ENCODE measurements around the gene FUT2.

FUT2 gene

DNA sequence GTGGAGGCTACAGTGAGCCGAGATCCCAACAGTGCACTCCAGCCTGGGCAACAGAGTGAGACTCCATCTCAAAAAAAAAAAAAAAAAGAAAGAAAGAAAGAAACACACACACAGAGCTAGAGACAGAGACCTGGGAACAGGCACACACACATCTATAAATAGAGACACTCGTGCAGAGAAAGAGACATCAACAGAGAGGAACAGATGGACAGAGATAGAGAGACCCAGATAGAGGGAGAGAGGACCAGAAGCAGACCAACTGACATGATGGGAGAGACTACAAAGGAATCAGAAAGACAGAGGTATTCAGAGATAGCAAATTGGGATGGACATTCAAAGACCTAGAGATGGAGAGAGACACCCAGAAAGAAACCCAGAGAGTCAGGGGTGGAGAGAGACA lies 47.6 kb upstream of the FUT2 start:
- no peak overlapping the region for H2AFZ ChIP-seq (ENCODE audit: low read depth, low read length)
- peaks cover 45% of the 10 kb centered on the region for H3K4me1 ChIP-seq (ENCODE audit: insufficient read depth, low read length)
- ATAC-seq (ENCODE audit: insufficient read depth, low read depth) (no peak), DNase-seq (no peak)
- no peak for TF ChIP-seq EZH2 (IDR thresholded peaks at IDR 0.05; ENCODE audit: borderline replicate concordance, low read depth, low read length, severe bottlenecking)
- TF ChIP-seq, protein P1, sequence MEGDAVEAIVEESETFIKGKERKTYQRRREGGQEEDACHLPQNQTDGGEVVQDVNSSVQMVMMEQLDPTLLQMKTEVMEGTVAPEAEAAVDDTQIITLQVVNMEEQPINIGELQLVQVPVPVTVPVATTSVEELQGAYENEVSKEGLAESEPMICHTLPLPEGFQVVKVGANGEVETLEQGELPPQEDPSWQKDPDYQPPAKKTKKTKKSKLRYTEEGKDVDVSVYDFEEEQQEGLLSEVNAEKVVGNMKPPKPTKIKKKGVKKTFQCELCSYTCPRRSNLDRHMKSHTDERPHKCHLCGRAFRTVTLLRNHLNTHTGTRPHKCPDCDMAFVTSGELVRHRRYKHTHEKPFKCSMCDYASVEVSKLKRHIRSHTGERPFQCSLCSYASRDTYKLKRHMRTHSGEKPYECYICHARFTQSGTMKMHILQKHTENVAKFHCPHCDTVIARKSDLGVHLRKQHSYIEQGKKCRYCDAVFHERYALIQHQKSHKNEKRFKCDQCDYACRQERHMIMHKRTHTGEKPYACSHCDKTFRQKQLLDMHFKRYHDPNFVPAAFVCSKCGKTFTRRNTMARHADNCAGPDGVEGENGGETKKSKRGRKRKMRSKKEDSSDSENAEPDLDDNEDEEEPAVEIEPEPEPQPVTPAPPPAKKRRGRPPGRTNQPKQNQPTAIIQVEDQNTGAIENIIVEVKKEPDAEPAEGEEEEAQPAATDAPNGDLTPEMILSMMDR (IDR thresholded peaks at IDR 0.05; ENCODE audit: borderline replicate concordance, extremely low read depth, low read length, poor library complexity, severe bottlenecking) = no peak
- H3K9me3 ChIP-seq (ENCODE audit: insufficient read depth, low read length, severe bottlenecking) = no peaks in the 10 kb centered on the region
- H3K4me2 ChIP-seq (ENCODE audit: insufficient read depth, low read length) = no peak overlapping the region
- H3K36me3 ChIP-seq (ENCODE audit: insufficient read depth, low read length) = no peaks in the 10 kb centered on the region
- H4K20me1 ChIP-seq (ENCODE audit: insufficient read depth, low read length) = no peaks in the 10 kb centered on the region
- H3K27ac ChIP-seq (ENCODE audit: low read length) = peak overlapping the region; percentile 49; the same call in 1 of the 2 replicates
- H3K9ac ChIP-seq (ENCODE audit: low read depth, low read length) = no peak overlapping the region
- no peaks in the 10 kb centered on the region for H3K27me3 ChIP-seq (ENCODE audit: insufficient read depth, low read length, poor library complexity)
- H3K79me2 ChIP-seq (ENCODE audit: insufficient read depth, low read length) = no peaks in the 10 kb centered on the region
- no peak overlapping the region for H3K4me3 ChIP-seq (ENCODE audit: low read depth in 1 of 2, low read length in 2 of 2)

DNA sequence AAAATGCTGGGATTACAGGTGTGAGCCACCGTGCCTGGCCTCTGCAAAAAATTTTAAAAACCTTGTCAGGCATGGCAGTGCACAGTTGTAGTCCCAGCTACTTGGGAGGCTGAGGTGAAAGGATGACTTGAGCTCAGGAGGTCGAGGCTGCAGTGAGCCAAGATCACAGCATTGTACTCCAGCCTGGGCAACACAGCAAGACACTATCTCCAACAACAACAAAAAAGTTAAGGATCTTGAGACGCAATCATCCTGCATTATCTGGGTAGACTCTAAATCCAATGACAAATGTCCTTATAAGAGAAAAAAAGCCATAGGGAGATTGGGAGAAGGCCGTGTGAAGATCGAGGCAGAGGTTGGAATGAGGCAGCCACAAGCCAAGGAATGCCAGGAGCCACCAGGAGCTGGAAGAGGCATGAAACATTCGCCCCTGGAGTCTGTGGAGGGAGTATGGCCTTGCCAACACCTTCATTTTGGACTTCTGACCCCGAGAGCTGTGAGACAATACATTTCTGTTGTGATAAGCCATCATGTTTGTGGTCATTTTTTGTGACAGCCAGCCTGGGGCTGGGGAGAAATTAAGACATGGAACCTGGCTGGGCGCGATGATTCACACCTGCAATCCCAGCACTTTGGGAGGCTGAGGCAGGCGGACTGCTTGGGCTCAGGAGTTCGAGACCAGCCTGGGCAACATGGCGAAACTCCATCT lies 44.6 kb upstream of the FUT2 start:
- ATAC-seq (ENCODE audit: insufficient read depth, low read depth) (no peak), DNase-seq (no peak)
- no peaks in the 10 kb centered on the region for H3K36me3 ChIP-seq (ENCODE audit: insufficient read depth, low read length)
- H3K9me3 ChIP-seq (ENCODE audit: insufficient read depth, low read length, severe bottlenecking) = no peaks in the 10 kb centered on the region
- no peaks in the 10 kb centered on the region for H3K27me3 ChIP-seq (ENCODE audit: insufficient read depth, low read length, poor library complexity)
- peaks cover 42% of the 10 kb centered on the region for H3K4me1 ChIP-seq (ENCODE audit: insufficient read depth, low read length)
- TF ChIP-seq, protein P1 (IDR thresholded peaks at IDR 0.05; ENCODE audit: borderline replicate concordance, extremely low read depth, low read length, poor library complexity, severe bottlenecking) = no peak
- no peak for TF ChIP-seq EZH2 (IDR thresholded peaks at IDR 0.05; ENCODE audit: borderline replicate concordance, low read depth, low read length, severe bottlenecking)
- H3K79me2 ChIP-seq (ENCODE audit: insufficient read depth, low read length) = no peaks in the 10 kb centered on the region
- H4K20me1 ChIP-seq (ENCODE audit: insufficient read depth, low read length) = no peaks in the 10 kb centered on the region
- H3K4me3 ChIP-seq (ENCODE audit: low read depth in 1 of 2, low read length in 2 of 2) = no peak overlapping the region
- H3K9ac ChIP-seq (ENCODE audit: low read depth, low read length) = no peak overlapping the region
- H2AFZ ChIP-seq (ENCODE audit: low read depth, low read length) = no peak overlapping the region
- H3K27ac ChIP-seq (ENCODE audit: low read length) = no peak overlapping the region
- no peak overlapping the region for H3K4me2 ChIP-seq (ENCODE audit: insufficient read depth, low read length)

DNA sequence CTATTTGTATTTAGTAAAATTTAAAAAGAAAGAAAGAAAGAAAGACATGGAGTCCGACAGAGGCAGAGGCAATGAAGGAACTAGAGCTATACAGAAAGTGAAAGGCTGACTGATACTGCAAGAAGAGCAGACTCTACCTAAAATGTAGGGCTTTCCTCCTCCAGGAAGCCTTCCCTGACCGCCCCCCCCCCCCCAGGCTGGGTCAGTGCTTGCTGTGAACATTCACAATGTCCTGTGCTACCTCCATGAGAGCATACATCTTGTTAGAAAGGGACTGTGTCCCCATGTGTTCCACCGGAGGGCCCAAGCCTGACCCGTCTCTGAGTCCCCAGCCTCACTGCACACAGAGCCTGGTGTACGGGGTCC lies 44.1 kb upstream of the FUT2 start:
- no peaks in the 10 kb centered on the region for H3K36me3 ChIP-seq (ENCODE audit: insufficient read depth, low read length)
- DNase-seq = no peak
- H3K4me2 ChIP-seq (ENCODE audit: insufficient read depth, low read length) = no peak overlapping the region
- no peaks in the 10 kb centered on the region for H3K79me2 ChIP-seq (ENCODE audit: insufficient read depth, low read length)
- H3K27ac ChIP-seq (ENCODE audit: low read length) = no peak overlapping the region
- no peak overlapping the region for H2AFZ ChIP-seq (ENCODE audit: low read depth, low read length)
- peaks cover 37% of the 10 kb centered on the region for H3K4me1 ChIP-seq (ENCODE audit: insufficient read depth, low read length)
- no peak for ATAC-seq (ENCODE audit: insufficient read depth, low read depth)
- no peaks in the 10 kb centered on the region for H4K20me1 ChIP-seq (ENCODE audit: insufficient read depth, low read length)
- TF ChIP-seq, protein P1 (IDR thresholded peaks at IDR 0.05; ENCODE audit: borderline replicate concordance, extremely low read depth, low read length, poor library complexity, severe bottlenecking) = no peak
- TF ChIP-seq EZH2 (IDR thresholded peaks at IDR 0.05; ENCODE audit: borderline replicate concordance, low read depth, low read length, severe bottlenecking) = no peak
- H3K4me3 ChIP-seq (ENCODE audit: low read depth in 1 of 2, low read length in 2 of 2) = no peak overlapping the region
- no peaks in the 10 kb centered on the region for H3K27me3 ChIP-seq (ENCODE audit: insufficient read depth, low read length, poor library complexity)
- H3K9me3 ChIP-seq (ENCODE audit: insufficient read depth, low read length, severe bottlenecking) = no peaks in the 10 kb centered on the region
- H3K9ac ChIP-seq (ENCODE audit: low read depth, low read length) = no peak overlapping the region
